GM12878 (cell line): ENCODE data around the gene IL16. TPM values are rescaled to one million over a fixed set of nuclear protein-coding genes. Genes with fewer than 3 reads are reported as not detected.

Experiments used
- BHLHE40 ChIP-seq, 2 experiments: fragments of 450-650 bp in 1 of 2; IDR thresholded peaks; 2 replicates each; pipeline ENCODE4 v1.6.1; 2011 to 2017; ENCODE audit warnings: low read depth in 2 of 2, borderline replicate concordance in 1 of 2, improper control_type of control experiment in 1 of 2, low read length in 1 of 2, mild to moderate bottlenecking in 1 of 2
- CHD1 ChIP-seq: IDR thresholded peaks from 2 replicates; pipeline ENCODE4 v1.6.1; 2012; ENCODE audit warnings: low read depth, low read length, improper control_type of control experiment
- CREB1 ChIP-seq: IDR thresholded peaks from 2 replicates; pipeline ENCODE4 v1.6.1; 2012; ENCODE audit warnings: low read depth, mild to moderate bottlenecking, inconsistent platforms
- IKZF1 ChIP-seq: fragments of 450-650 bp; conservative IDR thresholded peaks from 2 replicates; pipeline ENCODE4 v1.6.1; 2017; ENCODE audit warnings: antibody characterized with exemption, mild to moderate bottlenecking
- MYC ChIP-seq: IDR thresholded peaks from 2 replicates; pipeline ENCODE4 v1.6.1; 2011; ENCODE audit warnings: mild to moderate bottlenecking, low read length, moderate library complexity, inconsistent platforms; ENCODE audit not compliant: insufficient read depth, insufficient replicate concordance, insufficient read length, severe bottlenecking
- NFXL1 ChIP-seq: fragments of 450-650 bp; IDR thresholded peaks from 2 replicates; pipeline ENCODE4 v1.6.1; 2017; ENCODE audit warnings: antibody characterized with exemption, mild to moderate bottlenecking, borderline replicate concordance
- NFYA ChIP-seq: IDR thresholded peaks from 2 replicates; pipeline ENCODE4 v1.6.1; 2011; ENCODE audit warnings: low read depth, mild to moderate bottlenecking, low read length, improper control_type of control experiment, borderline replicate concordance
- POLR2AphosphoS2 ChIP-seq: IDR thresholded peaks from 2 replicates; pipeline ENCODE4 v1.6.1; 2011; ENCODE audit warnings: low read depth, mild to moderate bottlenecking, low read length, improper control_type of control experiment, moderate library complexity
- POLR2AphosphoS5 ChIP-seq: IDR thresholded peaks from 2 replicates; pipeline ENCODE4 v1.6.1; 2011; ENCODE audit warnings: mild to moderate bottlenecking, low read length, inconsistent platforms
- POU2F2 ChIP-seq: IDR thresholded peaks from 3 replicates; pipeline ENCODE4 v1.6.1; 2011; ENCODE audit warnings: low read depth, mild to moderate bottlenecking, low read length, borderline replicate concordance
- RAD21 ChIP-seq: IDR thresholded peaks from 2 replicates; pipeline ENCODE4 v1.6.1; 2011; ENCODE audit warnings: mild to moderate bottlenecking, low read depth, low read length, moderate library complexity; ENCODE audit not compliant: insufficient read depth
- RUNX3 ChIP-seq: IDR thresholded peaks from 2 replicates; pipeline ENCODE4 v1.6.1; 2012; ENCODE audit warnings: low read length, inconsistent platforms
- SUZ12 ChIP-seq: fragments of 200-600 bp; sonication (generic); IDR thresholded peaks from one replicate; pipeline ENCODE4 v1.6.1; 2018; ENCODE audit warnings: antibody characterized with exemption, mild to moderate bottlenecking; ENCODE audit not compliant: unreplicated experiment
- TCF12 ChIP-seq: IDR thresholded peaks from 2 replicates; pipeline ENCODE4 v1.6.1; 2011; ENCODE audit warnings: low read depth, mild to moderate bottlenecking, low read length
- TCF3 ChIP-seq: IDR thresholded peaks from 2 replicates; pipeline ENCODE4 v1.6.1; 2012; ENCODE audit warnings: low read depth, mild to moderate bottlenecking, low read length, borderline replicate concordance; ENCODE audit not compliant: insufficient read depth
- polyA plus RNA-seq, 11 experiments: library from polyadenylated mRNA; depleted of rRNA in 4 of 11; unstranded in 6 of 11; stranded (reverse) in 5 of 11; fragments of >200 nt; fragmentation: Nextera tagmentation in 4 of 11; fragmentation: Illumina TruSeq in 1 of 11; extraction: Ambion mirVana in 4 of 11; extraction: Trizol in 1 of 11; gene quantifications; 1 replicate in 1 of 11; 2 replicates in 10 of 11; pipeline versions ENCODE4 v1.2.1 to v1.2.3, GENCODE V29; 2011 to 2016; ENCODE audit warnings: inconsistent platforms in 2 of 11, missing spikeins in 2 of 11, low read depth in 1 of 11
- total RNA-seq, 4 experiments: library from RNA; depleted of rRNA in 3 of 4; stranded (reverse); fragments of >200 nt in 3 of 4; fragmentation: Illumina TruSeq in 1 of 4; extraction: Trizol in 1 of 4; gene quantifications; 2 replicates each; pipeline versions ENCODE4 v1.2.1 to v1.2.3, GENCODE V29; 2013 to 2021
- TF ChIP-seq, protein P1 (sequence below): fragments of 450-650 bp; IDR thresholded peaks from 2 replicates; pipeline ENCODE4 v1.6.1; 2018; ENCODE audit warnings: borderline replicate concordance, mild to moderate bottlenecking; ENCODE audit not compliant: partially characterized antibody
- TF ChIP-seq, protein P2 (sequence below): fragments of 450-650 bp; formaldehyde crosslinking; IDR thresholded peaks from 2 replicates; pipeline ENCODE4 v1.4.0; 2020; ENCODE audit warnings: mild to moderate bottlenecking, moderate library complexity
- TF ChIP-seq, protein P3 (sequence below): fragments of 450-650 bp; IDR thresholded peaks from 2 replicates; pipeline ENCODE4 v1.6.1; 2016; ENCODE audit warnings: mild to moderate bottlenecking
- TF ChIP-seq, protein P4 (sequence below), 3 experiments: IDR thresholded peaks in 2 of 3; conservative IDR thresholded peaks in 1 of 3; 2 replicates each; pipeline ENCODE4 v1.5.1; 2011; ENCODE audit warnings: low read depth in 3 of 3, low read length in 3 of 3, mild to moderate bottlenecking in 3 of 3, control low read depth in 2 of 3, moderate library complexity in 2 of 3, inconsistent platforms in 1 of 3, mixed read lengths in 1 of 3; ENCODE audit not compliant: control insufficient read depth in 2 of 3, insufficient read depth in 1 of 3; ENCODE audit errors: extremely low read depth in 1 of 3

Gene IL16
- total and polyA plus RNA-seq, 10 of the 15 experiments (the other 5 are each of a cell fraction or from before 2014, with no cell fraction given): 21.7 to 206 (median 44.5) TPM

DNA sequence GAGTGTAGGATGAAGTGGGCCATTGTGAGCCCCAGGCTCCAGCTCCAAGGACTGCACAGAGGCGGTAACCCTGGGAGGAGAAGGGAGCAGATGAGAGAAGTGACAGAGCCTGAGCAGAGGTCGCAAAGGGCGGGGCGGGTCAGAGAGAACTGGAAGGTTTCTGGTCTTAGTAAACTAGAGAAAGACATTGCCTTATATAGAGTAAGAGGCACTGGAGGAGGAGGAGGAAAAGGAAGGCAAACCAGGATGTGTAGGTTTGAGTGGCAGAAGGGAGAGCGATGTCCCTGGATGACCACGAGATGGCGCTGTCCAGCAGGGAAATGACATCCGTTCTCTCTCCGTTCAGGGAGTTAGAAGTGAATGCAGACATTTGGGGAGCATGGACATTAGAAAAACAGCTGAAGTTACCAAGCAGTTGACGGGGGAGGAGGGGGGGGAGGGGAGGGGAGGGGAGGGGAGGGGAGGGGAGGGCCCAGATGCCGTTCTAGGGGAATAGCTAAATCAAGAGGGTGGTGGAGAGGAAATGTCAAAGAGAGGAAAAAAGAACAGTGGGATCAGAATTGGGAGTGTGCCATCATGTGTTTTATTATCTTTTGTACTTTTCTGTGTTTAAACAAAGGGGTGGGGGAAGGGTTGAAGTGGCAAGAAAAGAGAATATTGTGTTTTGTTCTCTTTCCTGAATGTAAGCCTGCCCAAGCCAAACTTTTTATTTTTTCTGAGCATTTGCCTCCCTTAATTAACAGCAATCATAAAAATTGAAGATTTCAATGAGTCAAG lies 78.4 kb downstream of the IL16 start (continued):
- TF ChIP-seq, protein P1, sequence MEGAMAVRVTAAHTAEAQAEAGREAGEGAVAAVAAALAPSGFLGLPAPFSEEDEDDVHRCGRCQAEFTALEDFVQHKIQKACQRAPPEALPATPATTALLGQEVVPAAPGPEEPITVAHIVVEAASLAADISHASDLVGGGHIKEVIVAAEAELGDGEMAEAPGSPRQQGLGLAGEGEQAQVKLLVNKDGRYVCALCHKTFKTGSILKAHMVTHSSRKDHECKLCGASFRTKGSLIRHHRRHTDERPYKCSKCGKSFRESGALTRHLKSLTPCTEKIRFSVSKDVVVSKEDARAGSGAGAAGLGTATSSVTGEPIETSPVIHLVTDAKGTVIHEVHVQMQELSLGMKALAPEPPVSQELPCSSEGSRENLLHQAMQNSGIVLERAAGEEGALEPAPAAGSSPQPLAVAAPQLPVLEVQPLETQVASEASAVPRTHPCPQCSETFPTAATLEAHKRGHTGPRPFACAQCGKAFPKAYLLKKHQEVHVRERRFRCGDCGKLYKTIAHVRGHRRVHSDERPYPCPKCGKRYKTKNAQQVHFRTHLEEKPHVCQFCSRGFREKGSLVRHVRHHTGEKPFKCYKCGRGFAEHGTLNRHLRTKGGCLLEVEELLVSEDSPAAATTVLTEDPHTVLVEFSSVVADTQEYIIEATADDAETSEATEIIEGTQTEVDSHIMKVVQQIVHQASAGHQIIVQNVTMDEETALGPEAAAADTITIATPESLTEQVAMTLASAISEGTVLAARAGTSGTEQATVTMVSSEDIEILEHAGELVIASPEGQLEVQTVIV: no peak
- TF ChIP-seq POLR2AphosphoS2 (no peak), TCF3 (no peak), IKZF1 (no peak; the same call in 1 of the 2 replicates), NFXL1 (no peak), RAD21 (peak; percentile 100), RUNX3 (no peak), TCF12 (0 out of 2 replicates have a peak, but pooled peaks have one; percentile 34), SUZ12 (no peak), CHD1 (no peak), POLR2AphosphoS5 (no peak), POU2F2 (peak; percentile 58; the same call in 1 of the 3 replicates), MYC (no peak), CREB1 (no peak), BHLHE40 (IDR thresholded peaks at IDR 0.05; ENCODE audit: borderline replicate concordance in 1 of 2, low read depth in 2 of 2, low read length in 1 of 2) (no peak), NFYA (no peak)
- TF ChIP-seq, protein P2, sequence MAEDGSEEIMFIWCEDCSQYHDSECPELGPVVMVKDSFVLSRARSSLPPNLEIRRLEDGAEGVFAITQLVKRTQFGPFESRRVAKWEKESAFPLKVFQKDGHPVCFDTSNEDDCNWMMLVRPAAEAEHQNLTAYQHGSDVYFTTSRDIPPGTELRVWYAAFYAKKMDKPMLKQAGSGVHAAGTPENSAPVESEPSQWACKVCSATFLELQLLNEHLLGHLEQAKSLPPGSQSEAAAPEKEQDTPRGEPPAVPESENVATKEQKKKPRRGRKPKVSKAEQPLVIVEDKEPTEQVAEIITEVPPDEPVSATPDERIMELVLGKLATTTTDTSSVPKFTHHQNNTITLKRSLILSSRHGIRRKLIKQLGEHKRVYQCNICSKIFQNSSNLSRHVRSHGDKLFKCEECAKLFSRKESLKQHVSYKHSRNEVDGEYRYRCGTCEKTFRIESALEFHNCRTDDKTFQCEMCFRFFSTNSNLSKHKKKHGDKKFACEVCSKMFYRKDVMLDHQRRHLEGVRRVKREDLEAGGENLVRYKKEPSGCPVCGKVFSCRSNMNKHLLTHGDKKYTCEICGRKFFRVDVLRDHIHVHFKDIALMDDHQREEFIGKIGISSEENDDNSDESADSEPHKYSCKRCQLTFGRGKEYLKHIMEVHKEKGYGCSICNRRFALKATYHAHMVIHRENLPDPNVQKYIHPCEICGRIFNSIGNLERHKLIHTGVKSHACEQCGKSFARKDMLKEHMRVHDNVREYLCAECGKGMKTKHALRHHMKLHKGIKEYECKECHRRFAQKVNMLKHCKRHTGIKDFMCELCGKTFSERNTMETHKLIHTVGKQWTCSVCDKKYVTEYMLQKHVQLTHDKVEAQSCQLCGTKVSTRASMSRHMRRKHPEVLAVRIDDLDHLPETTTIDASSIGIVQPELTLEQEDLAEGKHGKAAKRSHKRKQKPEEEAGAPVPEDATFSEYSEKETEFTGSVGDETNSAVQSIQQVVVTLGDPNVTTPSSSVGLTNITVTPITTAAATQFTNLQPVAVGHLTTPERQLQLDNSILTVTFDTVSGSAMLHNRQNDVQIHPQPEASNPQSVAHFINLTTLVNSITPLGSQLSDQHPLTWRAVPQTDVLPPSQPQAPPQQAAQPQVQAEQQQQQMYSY (CRISPR knock-in tag): no peak
- TF ChIP-seq, protein P3, sequence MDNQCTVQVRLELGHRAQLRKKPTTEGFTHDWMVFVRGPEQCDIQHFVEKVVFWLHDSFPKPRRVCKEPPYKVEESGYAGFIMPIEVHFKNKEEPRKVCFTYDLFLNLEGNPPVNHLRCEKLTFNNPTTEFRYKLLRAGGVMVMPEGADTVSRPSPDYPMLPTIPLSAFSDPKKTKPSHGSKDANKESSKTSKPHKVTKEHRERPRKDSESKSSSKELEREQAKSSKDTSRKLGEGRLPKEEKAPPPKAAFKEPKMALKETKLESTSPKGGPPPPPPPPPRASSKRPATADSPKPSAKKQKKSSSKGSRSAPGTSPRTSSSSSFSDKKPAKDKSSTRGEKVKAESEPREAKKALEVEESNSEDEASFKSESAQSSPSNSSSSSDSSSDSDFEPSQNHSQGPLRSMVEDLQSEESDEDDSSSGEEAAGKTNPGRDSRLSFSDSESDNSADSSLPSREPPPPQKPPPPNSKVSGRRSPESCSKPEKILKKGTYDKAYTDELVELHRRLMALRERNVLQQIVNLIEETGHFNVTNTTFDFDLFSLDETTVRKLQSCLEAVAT: no peak
- TF ChIP-seq, protein P4, sequence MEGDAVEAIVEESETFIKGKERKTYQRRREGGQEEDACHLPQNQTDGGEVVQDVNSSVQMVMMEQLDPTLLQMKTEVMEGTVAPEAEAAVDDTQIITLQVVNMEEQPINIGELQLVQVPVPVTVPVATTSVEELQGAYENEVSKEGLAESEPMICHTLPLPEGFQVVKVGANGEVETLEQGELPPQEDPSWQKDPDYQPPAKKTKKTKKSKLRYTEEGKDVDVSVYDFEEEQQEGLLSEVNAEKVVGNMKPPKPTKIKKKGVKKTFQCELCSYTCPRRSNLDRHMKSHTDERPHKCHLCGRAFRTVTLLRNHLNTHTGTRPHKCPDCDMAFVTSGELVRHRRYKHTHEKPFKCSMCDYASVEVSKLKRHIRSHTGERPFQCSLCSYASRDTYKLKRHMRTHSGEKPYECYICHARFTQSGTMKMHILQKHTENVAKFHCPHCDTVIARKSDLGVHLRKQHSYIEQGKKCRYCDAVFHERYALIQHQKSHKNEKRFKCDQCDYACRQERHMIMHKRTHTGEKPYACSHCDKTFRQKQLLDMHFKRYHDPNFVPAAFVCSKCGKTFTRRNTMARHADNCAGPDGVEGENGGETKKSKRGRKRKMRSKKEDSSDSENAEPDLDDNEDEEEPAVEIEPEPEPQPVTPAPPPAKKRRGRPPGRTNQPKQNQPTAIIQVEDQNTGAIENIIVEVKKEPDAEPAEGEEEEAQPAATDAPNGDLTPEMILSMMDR (IDR thresholded peaks at IDR 0.05 in 2 of 3, conservative IDR thresholded peaks at IDR 0.05 in 1 of 3; ENCODE audit: control insufficient read depth in 2 of 3, extremely low read depth in 1 of 3, insufficient read depth in 1 of 3, low read depth in 3 of 3, low read length in 3 of 3): peak; percentile 89 to 95 (median 90)
